ENCODE results near the gene JAZF1. TPM values are rescaled to one million over a fixed set of nuclear protein-coding genes. Genes with fewer than 3 reads are reported as not detected.
"Not testable (repeated sequence)": the region's sequence is repeated elsewhere in the genome, so short reads cannot be mapped to it uniquely, and the experiment has no call there.

Gene JAZF1
- total and polyA plus RNA-seq, 2 experiments from 2014 or later, result 9.5 to 12.1 TPM

GRCh38 chr7:27922907-27923641 lies 257.5 kb downstream of the JAZF1 start:
- Histone ChIP-seq H3K9me3 (ENCODE audit: low read depth) (no peaks in the 10 kb centered on the region), H3K4me2 (no peak overlapping the region), H3K4me1 (ENCODE audit: insufficient read depth) (peaks cover 3% of the 10 kb centered on the region), H3K27ac (no peak overlapping the region), H3K36me3 (replicated peaks; ENCODE audit: insufficient read depth, low read depth) (no peaks in the 10 kb centered on the region), H4K20me1 (ENCODE audit: insufficient read depth, poor library complexity, severe bottlenecking) (no peaks in the 10 kb centered on the region), H3K79me2 (no peaks in the 10 kb centered on the region), H2AFZ (no peak overlapping the region), H3K9me2 (replicated peaks; ENCODE audit: insufficient read depth) (no peaks in the 10 kb centered on the region), H3K27me3 (no peaks in the 10 kb centered on the region), H3K4me3 (no peak overlapping the region)
- no peak for DNase-seq (ENCODE audit: low spot score)
- 67% methylated on average over 14 of the region's 14 CpGs for WGBS (ENCODE audit: low lambda C conversion rate, missing lambda C conversion rate)
- TF ChIP-seq EZH2phosphoT487 (IDR thresholded peaks at IDR 0.05; ENCODE audit: low read depth, severe bottlenecking, unreplicated experiment) (no peak), EZH2 (IDR thresholded peaks at IDR 0.05; ENCODE audit: borderline replicate concordance) (no peak)
- TF ChIP-seq, protein P1, sequence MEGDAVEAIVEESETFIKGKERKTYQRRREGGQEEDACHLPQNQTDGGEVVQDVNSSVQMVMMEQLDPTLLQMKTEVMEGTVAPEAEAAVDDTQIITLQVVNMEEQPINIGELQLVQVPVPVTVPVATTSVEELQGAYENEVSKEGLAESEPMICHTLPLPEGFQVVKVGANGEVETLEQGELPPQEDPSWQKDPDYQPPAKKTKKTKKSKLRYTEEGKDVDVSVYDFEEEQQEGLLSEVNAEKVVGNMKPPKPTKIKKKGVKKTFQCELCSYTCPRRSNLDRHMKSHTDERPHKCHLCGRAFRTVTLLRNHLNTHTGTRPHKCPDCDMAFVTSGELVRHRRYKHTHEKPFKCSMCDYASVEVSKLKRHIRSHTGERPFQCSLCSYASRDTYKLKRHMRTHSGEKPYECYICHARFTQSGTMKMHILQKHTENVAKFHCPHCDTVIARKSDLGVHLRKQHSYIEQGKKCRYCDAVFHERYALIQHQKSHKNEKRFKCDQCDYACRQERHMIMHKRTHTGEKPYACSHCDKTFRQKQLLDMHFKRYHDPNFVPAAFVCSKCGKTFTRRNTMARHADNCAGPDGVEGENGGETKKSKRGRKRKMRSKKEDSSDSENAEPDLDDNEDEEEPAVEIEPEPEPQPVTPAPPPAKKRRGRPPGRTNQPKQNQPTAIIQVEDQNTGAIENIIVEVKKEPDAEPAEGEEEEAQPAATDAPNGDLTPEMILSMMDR (IDR thresholded peaks at IDR 0.05; ENCODE audit: poor library complexity), result no peak

- not testable (repeated sequence) for H4K20me1 ChIP-seq (ENCODE audit: insufficient read depth, poor library complexity, severe bottlenecking); DNase-seq (ENCODE audit: low spot score); H3K4me2 ChIP-seq; H3K4me3 ChIP-seq; H3K79me2 ChIP-seq; H3K9me2 ChIP-seq (replicated peaks; ENCODE audit: insufficient read depth); H3K9me3 ChIP-seq (ENCODE audit: low read depth); H3K27ac ChIP-seq; H3K36me3 ChIP-seq (replicated peaks; ENCODE audit: insufficient read depth, low read depth); H2AFZ ChIP-seq; H3K27me3 ChIP-seq; H3K4me1 ChIP-seq (ENCODE audit: insufficient read depth)
- WGBS (ENCODE audit: low lambda C conversion rate, missing lambda C conversion rate), result 95% methylated on average over 8 of the region's 8 CpGs
Observed at GRCh38 chr7:27922389-27922788, 258.2 kb downstream of the JAZF1 start.

DNA sequence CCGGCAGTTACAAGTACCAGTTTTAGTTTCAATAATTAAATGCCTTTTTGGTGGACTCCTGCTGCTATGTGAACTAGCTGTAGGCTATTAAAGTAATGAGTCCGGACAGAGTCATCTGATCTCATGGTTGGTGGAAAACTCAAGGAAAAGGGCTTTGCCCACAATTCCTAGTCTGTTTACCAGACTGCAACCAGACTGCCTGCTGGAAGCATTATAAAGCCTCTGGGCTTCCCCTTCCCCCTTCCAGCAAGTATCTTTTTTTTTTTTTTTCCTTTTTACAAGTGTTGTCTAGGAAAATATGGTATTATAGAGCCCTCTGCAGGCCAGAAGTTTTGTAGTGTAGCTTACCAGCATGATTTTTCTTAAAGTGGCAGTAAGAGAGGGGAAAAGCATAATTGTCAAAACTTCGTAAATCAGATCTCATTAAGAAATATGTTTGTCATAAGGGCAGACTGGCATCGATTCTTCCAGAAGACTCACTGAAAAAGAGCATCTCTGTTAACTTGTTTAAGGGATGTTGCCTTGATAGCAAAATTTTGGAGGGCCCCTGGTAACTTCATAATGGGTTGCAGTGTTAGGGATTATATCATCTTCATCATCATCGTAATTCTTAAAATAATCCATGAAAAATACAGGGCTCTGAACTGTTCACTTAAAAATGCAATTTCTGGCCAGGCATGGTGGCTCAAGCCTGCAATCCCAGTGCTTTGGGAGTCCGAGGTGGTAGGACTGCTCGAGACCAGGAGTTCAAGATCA lies 259.3 kb downstream of the JAZF1 start:
- Histone ChIP-seq H3K27ac (no peak overlapping the region), H3K4me2 (peak overlapping the region; percentile 54)
- 54% methylated on average over 7 of the region's 7 CpGs for WGBS (ENCODE audit: low lambda C conversion rate, missing lambda C conversion rate)

More for the DNA sequence above, 259.3 kb downstream of the JAZF1 start:
- H3K4me3 ChIP-seq, result no peak overlapping the region
- H3K9me2 ChIP-seq (replicated peaks; ENCODE audit: insufficient read depth), result no peaks in the 10 kb centered on the region
- no peaks in the 10 kb centered on the region for H4K20me1 ChIP-seq (ENCODE audit: insufficient read depth, poor library complexity, severe bottlenecking)
- no peak for TF ChIP-seq EZH2phosphoT487 (IDR thresholded peaks at IDR 0.05; ENCODE audit: low read depth, severe bottlenecking, unreplicated experiment)
- TF ChIP-seq, protein P1 (IDR thresholded peaks at IDR 0.05; ENCODE audit: poor library complexity), result peak; percentile 75
- no peak for TF ChIP-seq EZH2 (IDR thresholded peaks at IDR 0.05; ENCODE audit: borderline replicate concordance)
- H3K4me1 ChIP-seq (ENCODE audit: insufficient read depth), result peaks cover 3% of the 10 kb centered on the region
- H3K79me2 ChIP-seq, result no peaks in the 10 kb centered on the region
- H3K9me3 ChIP-seq (ENCODE audit: low read depth), result no peaks in the 10 kb centered on the region
- no peaks in the 10 kb centered on the region for H3K36me3 ChIP-seq (replicated peaks; ENCODE audit: insufficient read depth, low read depth)
- H2AFZ ChIP-seq, result no peak overlapping the region
- H3K27me3 ChIP-seq, result no peaks in the 10 kb centered on the region
- peak; percentile 84 for DNase-seq (ENCODE audit: low spot score)

Data from hepatocyte (in vitro differentiated cells).